Erythroblast (primary cell): Measurements from ENCODE around the gene ACSF3.

Experiments used
- GATA1 ChIP-seq: IDR thresholded peaks from 2 replicates; pipeline ENCODE4 v1.6.1; 2011; ENCODE audit warnings: low read depth, mild to moderate bottlenecking, control low read depth, low read length, moderate library complexity
- POLR2A ChIP-seq: IDR thresholded peaks from 2 replicates; pipeline ENCODE4 v1.6.1; 2011; ENCODE audit warnings: mild to moderate bottlenecking, low read length

- TF ChIP-seq POLR2A (no peak), GATA1 (no peak)
Observed at GRCh38 chr16:89053725-89054029, 40.0 kb upstream of the ACSF3 start.
